ELF-1 (cell line): ENCODE data around the gene TP53I13.
"Not testable (repeated sequence)": the region's sequence is repeated elsewhere in the genome, so short reads cannot be mapped to it uniquely, and the experiment has no call there.

Source experiments
- DNase-seq: peaks from one replicate; pipeline ENCODE4 v3.0.0-alpha.2; 2016; ENCODE audit warnings: low read depth, low spot score

The TP53I13 gene, protein sequence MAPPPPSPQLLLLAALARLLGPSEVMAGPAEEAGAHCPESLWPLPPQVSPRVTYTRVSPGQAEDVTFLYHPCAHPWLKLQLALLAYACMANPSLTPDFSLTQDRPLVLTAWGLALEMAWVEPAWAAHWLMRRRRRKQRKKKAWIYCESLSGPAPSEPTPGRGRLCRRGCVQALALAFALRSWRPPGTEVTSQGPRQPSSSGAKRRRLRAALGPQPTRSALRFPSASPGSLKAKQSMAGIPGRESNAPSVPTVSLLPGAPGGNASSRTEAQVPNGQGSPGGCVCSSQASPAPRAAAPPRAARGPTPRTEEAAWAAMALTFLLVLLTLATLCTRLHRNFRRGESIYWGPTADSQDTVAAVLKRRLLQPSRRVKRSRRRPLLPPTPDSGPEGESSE

GRCh38 chr17:29568331-29569244, at the start of gene TP53I13:
TSS of gene TP53I13 (plus strand) at chr17:29568701. CDS start at chr17:29568759, 58 bp downstream.
- DNase-seq, result peak; percentile 73

DNA sequence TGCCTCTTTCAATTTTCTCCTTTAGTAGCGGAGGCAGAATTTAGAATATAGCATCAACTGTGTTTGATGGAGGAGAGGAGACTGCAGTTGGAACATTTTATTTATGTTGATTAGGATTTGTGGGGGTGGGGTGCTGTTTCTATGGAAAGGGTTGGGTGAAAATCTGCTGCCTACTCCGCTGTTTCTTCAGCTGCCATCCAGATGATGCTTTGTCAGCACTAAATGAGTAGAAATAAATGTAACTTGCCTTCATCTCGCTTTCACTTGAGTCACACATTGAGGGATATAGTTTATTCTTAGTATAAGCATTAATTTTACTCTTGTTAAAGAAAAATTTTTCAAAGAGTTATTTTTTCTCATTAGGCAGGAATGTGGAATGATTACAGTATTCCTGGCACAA, 43.8 kb upstream of the TP53I13 start:
- no peak for DNase-seq

- no peak for DNase-seq
These were observed 42.2 kb upstream of the TP53I13 start for GRCh38 chr17:29526322-29526721.

GRCh38 chr17:29533976-29534375, 34.5 kb upstream of the TP53I13 start:
- DNase-seq, result no peak

DNA sequence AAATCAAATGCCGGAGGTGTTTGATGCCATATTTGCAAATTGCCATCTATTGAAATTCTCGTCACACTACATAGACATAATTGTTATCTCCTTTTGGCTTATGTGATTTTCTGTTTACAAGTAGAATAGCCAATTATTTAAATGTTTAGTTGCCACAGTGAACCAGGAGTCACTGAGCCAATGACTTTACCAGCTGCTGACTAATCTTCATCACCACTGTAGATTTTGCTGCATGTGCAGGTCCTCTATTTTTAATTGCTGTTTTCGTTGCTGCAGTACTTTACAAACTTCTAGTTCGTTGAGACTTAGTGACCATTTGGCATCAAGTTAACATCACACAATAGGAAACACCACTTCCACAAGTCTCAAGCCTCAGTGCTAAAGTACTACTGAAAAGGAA, 24.4 kb upstream of the TP53I13 start:
- DNase-seq, result no peak

- no peak for DNase-seq
These were observed 22.4 kb upstream of the TP53I13 start for GRCh38 chr17:29546085-29546484.

- DNase-seq, result no peak
These were observed 21.7 kb upstream of the TP53I13 start for GRCh38 chr17:29546830-29547229.

DNA sequence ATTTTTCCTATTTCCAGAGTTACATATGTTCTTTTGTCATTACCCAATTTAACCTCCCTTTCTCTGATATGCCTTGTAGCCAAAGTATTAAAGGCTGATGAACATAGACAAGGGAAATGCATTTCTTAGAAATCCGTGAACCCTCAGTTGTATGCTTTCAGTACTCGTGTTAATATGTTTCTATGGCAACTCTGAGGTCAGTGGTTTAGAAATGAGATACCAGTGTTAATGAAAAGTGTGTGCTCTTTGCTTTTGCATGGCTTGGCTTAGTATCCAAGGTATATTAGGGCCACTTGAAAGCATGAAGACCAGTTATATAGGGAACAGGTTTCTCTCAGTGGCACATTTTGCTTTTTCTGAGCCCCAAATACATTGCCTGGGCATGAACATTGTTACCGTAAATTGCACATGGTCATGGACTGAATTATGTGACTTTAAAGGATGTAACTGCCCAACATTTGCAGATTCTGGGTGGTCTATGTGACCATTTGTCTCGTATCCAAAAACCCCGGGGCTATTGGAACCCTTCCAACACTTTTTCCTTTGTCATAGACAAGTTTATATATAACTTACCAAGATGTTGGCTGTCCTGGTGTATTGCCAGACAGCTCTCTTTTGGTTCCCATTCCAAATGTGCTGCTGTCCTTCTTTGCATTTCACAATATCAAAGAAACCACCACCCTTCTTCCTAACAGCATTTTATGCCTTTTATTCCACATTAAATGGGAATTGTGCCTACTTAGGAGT, 19.2 kb upstream of the TP53I13 start:
- DNase-seq, result no peak

- DNase-seq, result no peak
These were observed 12.7 kb upstream of the TP53I13 start for GRCh38 chr17:29555840-29556239.

DNA sequence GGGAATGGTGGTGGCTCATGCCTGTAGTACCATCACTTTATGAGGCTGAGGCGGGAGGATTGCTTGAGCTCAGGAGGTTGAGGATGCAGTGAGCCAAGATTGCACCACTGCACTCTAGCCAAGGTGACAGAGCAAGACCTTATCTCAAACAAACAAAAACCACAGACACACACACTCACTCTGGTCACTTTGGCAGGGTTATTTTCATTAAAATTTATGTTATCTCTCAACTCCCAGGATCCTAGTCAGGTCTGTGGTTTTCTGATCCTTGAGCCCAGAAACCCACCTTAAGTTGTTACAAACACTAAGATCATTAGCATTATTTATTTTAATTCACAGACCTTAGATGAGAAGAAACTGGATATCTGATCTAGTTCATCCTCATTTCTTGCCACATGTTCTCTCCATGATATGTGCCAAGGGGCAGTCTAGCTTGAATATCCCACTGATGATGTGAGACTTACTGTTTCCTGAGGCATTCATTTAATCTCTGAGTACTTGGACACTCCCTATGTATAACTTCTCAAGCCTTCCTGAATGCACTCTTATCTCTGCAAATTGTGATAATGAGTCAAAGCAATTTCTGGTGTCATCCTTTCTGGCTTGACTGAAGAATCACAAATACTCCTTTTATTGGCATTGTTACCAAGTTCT, 11.3 kb upstream of the TP53I13 start:
- no peak for DNase-seq

- DNase-seq, result no peak
These were observed 10.8 kb upstream of the TP53I13 start for GRCh38 chr17:29557739-29558116.

DNA sequence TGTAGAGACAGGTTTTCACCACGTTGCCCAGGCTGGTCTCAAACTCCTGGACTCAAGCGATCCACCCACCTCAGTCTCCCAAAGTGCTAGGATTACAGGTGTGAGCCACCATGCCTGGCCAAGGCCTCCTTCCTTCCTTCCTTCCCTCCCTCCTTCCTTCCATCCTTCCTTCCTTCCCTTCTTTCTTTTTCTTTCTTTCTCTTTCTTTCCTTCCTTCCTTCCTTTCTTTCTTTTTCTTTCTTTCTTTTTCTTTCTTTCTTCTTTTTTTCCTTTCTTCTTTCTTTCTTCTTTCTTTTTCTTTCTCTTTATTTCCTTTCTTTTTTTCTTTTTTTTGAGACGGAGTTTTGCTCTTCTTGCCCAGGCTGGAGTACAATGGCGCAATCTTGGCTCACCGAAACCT, 10.4 kb upstream of the TP53I13 start:
- DNase-seq, result not testable (repeated sequence)

- DNase-seq, result no peak
These were observed 8.9 kb upstream of the TP53I13 start for GRCh38 chr17:29559640-29560039.

- DNase-seq, result no peak
These were observed 8.2 kb upstream of the TP53I13 start for GRCh38 chr17:29560316-29560715.

DNA sequence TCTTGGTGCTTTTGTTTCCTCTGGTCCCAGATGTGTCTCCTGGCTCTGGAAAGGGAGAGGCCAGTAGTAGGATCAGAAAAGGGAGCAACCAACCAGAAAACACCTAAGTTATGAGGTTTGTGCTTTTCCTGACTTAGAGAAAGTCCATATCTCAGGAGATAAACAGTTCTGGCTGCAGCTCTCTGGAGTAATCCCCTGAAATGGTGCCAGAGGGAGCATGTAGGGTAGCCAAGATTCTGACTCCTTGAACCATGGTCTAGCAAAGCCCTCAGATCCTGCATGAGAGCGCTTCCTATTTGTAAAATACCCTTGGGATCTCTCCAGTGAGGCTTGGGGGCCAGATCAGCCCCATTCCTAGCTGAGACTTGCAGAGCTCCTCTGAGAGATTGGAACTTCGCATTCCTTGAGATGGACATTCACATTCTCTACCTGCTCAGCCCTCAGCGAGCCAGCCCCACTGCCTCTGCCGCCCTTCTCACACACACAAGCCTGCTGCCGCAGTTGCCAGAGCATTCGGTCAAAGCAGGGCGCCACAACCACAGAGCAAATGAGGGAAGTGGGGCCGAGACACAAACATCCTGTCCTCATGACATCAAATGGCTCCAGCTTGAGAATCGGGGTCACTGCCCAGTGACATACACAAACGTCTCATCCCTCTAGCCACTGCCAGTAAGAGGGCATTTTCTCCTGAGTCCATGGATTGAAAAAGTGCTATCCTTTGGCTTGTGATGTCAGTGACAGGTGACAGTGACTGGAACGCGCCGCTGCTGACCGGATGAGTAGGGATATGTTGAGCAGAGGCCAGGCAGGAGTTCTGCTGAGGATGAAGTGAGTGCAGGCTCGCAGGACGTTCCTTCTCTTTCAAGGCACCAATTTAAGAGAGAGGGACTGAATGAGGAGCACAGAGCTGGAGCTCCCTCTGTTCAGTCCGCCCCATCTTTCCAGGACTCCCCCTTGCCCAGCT, 6.7 kb upstream of the TP53I13 start:
- DNase-seq, result no peak

DNA sequence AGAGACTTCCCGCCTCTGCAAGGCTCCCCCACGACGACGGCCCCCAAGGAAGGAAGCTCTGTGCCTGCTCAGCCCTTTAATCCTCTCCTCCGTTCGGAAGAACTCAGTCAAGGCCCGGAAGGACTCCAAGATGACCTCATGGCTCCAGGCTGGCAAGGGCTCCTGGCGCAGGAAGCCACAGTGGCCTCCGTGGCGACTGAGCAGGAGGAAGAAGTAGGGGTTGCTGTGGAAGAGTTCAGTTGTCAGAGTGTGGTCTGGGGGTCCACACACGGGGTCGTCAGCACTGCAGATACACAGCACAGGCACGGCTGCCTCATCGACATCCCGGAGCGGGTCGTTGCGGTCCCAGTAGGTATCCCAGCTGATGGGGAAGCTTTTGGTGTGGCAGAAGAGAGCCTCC, 5.9 kb upstream of the TP53I13 start:
- no peak for DNase-seq

GRCh38 chr17:29563816-29564215, 4.7 kb upstream of the TP53I13 start:
- no peak for DNase-seq

DNA sequence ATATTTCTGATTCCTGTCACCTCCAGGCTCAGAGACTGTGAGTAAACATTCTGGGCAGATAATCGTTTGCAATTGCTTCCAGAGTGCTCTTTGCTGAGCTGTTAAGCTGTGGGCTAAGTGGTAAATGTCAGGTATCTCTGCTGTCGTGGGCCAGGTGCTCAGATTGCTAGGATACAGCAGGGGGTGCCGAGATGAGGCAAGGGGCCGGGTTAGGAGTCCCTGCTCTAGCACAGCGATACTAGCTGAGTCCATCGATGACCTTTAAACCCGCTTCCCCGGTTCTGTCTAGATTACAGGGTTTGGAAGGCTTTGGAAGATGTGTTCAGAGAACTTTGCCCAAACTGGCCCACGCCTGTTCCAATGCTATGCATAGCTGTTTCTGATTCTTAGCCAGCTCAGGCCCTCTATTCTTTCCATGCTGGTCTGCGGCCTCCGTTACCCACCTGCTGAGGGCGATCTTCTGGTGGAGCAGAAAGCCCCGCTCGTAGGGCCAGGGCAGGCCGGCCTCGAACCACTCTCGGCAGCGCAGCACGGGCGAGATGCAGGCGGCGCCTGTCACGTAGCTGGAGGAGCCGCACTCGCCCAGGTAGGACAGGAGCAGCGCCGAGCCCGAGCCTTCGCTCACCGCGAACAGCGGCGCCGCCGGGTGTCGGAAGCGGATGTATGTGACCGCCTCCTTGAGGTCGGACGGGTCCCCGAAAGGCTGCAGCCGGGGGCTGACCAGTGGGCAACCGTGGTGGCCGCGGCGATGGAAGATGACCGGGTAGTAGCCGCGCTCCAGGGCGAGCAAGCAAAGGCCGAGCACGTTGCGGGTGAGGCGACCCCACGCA, 2.6 kb upstream of the TP53I13 start:
- DNase-seq, result peak; percentile 79
